GM11168 (cell line): ENCODE measurements around the gene FBXO11.
"Not testable (repeated sequence)": the region's sequence is repeated elsewhere in the genome, so short reads cannot be mapped to it uniquely, and the experiment has no call there.

Experiments
- in situ Hi-C: fragments of 300-500 bp; cut with MboI; formaldehyde crosslinking; loops from one replicate; pipeline ENCODE4 v1.12.0; 2022; ENCODE audit warnings: low sequenced_read_pairs; ENCODE audit not compliant: unreplicated experiment

The FBXO11 gene

DNA sequence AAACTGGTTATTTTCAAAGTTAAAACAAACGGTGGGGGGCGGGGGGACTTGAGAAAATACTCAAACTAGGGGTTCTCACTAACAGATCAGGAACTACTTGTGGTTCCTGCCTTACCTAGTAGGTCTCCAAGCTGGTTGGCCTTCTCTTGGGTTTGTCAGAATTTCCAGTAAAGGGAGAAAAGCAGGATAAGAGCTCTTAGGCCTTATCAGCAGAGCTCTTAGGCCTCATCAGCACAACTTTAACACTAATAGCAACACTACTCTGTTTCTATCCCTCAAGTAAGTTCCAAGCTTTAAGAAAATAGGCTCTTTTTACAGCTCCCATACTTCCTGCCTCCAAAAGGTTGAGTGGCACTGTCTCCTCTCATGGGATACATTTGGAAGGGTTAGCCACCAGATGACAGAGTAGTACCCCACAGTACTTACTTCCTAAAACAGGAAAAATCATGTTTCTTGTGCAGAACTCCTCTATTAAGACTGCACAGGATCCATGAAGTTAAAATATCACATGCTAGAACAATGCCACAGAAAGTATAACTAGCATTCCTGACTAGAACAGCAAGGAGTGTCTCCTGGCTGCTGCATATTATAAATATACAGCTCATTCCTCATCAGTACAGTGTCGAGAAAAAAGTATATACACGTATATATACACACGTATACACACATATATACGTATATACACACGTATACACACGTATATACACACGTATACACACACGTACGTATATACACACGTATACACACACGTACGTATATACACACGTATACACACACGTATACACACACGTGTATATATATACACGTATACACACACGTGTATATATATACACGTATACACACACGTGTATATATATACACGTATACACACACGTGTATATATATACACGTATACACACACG, 6.1 kb downstream of the FBXO11 start:
- in situ Hi-C loops: no loop called here

- in situ Hi-C loops: no loop called here
These were observed 8.2 kb downstream of the FBXO11 start for GRCh38 chr2:47897883-47898731.

- in situ Hi-C loops: not testable (repeated sequence)
These were observed 9.0 kb downstream of the FBXO11 start for GRCh38 chr2:47897191-47897882.

DNA sequence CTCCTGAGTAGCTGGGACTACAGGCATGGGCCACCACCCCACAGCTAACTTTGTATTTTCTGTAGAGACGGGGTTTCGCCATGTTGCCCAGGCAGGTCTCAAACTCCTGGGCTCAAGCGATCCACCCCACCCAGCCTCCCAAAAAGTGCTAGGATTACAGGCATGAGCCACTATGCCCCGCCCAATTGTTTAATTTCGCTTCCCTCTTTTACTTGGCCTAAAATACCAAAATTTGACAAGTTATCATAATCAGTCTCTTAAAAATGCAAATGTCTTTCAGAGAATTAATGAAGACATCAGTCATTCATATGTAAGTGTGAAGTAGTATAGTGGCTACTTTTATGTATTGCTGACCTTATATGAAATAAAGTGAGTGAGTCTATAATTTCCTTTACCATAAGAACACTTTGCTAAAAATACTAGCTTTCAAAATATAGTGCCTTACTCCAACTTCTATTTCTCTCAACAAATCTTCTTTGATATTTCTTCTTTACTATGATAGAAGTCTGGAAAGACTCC, 9.8 kb downstream of the FBXO11 start:
- in situ Hi-C loops: no loop called here

- in situ Hi-C loops: no loop called here
These were observed 12.5 kb downstream of the FBXO11 start for GRCh38 chr2:47893771-47894170.

DNA sequence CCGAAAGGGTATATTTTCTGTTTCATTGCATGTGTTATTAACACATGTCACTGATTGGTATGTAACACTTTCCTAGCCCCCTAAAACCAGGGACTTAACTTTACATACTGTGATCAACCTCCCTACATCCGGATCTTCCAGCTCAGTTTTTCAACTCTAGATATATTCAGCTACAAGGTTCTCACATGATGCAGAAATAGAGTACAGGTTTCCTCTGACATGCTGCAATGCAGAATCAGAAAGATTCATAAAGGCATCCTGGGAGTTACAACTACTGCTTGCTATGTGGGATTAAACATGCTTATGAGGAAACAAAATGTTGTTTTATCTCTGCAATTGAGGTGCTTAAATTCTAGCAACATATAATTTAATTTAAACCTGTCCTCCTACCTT, 14.0 kb downstream of the FBXO11 start:
- in situ Hi-C loops: no loop called here

GRCh38 chr2:47891369-47892337, 14.6 kb downstream of the FBXO11 start:
- in situ Hi-C loops: no loop called here

GRCh38 chr2:47890711-47891368, 15.5 kb downstream of the FBXO11 start:
- in situ Hi-C loops: no loop called here

- in situ Hi-C loops: no loop called here
These were observed 17.6 kb downstream of the FBXO11 start for GRCh38 chr2:47888581-47889280.

GRCh38 chr2:47876912-47877311, 29.4 kb downstream of the FBXO11 start:
- in situ Hi-C loops: no loop called here

- in situ Hi-C loops: loop anchor here (25.0 kb wide), 1 partner anchor 539 kb away; no protein-coding TSS in a partner anchor
These were observed 33.4 kb downstream of the FBXO11 start for GRCh38 chr2:47872941-47873340.

DNA sequence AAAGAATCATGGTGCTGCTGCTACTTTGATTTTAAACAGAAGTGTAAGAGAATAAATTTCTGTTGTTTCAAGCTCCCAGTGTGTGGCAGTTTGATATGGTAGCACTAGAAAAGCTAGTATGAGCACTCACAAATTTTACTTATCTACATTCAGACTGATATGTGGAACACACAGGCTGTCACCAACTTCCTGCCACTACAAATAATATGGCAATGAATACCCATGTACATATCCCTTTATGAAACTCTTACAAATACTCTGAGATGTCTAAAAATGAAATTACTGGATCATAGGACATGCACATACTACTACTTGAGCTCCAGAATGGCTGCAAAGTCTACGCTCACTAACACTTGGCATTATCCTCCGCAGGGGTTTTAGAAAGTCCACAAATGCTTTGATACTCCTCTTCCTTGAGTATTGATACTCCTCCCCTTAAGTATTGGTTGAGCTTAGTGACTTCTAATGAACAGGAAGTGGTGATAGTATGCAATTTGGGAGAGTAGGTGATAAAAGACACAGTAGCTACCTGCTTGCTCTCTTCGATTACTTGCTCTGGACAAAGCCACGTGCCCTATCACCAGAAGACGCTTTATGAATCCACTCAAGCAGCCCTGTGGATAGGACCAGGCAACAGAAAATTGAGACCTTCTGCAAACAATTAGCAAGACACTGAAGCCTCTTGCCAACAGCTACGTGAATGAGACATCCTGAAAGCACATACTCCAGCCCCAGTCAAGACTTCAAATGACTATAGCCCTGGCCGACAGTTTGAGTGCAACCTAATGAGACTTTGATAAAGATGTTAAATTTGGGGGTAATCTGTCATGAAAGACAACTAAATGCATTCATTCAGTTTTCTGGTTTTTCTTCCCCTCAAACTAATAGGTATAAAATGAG, 35.4 kb downstream of the FBXO11 start:
- in situ Hi-C loops: loop anchor here (25.0 kb wide), 1 partner anchor 541 kb away; no protein-coding TSS in a partner anchor

DNA sequence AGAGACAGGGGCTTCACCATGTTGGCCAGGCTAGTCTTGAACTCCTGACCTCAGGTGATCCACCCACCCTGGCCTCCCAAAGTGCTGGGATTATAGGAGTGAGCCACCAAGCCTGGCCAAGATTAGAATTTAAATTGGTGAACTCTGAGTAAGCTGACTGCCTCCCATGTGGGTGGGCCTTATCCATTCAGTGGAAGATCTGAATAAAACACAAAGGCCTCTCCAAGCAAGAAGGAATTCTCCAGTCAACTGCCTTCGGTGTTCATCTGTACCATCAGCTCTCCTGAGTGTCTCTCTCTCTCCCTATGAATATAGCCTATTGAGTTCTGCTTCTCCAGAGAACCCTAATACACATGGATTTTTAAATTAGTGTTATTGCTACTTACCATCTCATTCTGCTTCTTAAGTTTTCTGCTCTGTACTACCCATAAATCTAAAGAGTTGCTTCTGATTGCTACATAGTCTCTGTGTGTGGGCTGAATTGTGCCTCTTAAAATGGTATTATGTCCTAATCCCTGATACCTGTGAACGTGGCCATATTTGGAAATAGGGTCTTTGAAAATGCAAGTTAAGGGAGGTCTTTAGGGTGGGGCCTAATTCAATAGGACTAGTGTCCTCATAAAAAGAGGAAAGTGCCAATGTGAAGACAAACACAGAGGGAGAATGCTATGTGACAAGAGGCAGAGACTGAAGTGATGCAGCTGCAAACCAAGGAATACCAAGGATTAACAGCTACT, 36.3 kb downstream of the FBXO11 start:
- in situ Hi-C loops: loop anchor here (25.0 kb wide), 1 partner anchor 542 kb away; no protein-coding TSS in a partner anchor

DNA sequence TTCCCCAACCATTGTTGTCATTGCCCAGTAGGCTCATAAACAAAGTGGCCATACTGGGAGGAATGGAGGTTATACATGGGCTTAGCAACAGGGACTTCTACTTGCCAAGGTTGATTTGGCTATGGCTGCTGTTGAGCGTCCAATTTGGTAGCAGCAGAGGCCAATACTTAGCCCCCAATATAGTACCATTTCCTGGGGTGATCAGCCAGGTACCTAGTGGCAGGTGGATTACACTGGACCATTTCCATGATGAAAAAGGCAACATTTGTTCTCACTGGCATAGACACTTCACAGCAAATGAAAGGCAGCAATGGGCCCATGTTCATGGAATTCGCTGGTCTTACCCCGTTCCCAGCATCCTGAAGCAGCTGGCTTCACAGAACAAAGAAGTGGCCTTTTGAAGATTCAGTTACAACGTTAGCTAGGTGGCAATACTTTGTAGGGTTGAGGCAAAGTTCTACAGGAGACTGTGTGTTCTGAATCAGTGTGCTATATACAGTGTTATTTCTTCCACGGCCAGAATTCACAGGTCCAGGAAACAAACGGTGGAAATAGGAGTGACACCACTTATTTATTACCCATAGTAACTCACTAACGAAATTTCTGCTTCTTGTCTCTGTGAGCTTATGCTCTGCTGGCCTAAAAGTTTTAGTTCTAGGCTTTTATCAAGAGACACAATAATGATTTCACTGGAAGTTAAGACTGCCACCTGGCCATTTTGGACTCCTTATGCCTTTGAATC, 37.5 kb downstream of the FBXO11 start:
- in situ Hi-C loops: loop anchor here (25.0 kb wide), 1 partner anchor 544 kb away; no protein-coding TSS in a partner anchor

DNA sequence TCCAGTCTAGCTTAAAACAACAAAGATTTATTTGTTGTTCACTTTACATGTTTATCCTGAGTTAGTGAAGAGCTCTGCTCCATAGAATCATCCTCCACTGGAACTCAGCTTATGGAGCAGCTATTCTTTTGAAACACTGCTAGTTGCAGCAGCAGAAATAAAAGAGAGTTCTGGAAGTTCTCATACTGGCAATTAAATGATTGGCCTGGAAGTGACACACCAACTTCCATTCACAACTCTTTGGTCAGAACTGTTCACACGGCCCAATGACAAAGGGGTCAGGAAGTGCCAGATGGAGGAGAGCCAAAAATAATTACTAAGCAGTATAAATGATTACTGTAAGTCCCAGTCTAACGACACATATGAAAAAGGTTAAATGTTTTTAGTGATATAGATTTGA, 39.1 kb downstream of the FBXO11 start:
- in situ Hi-C loops: loop anchor here (25.0 kb wide), 1 partner anchor 545 kb away; no protein-coding TSS in a partner anchor
